GM10847 (cell line): Measurements from ENCODE around the gene TMEM203.

Experiments used
- POLR2A ChIP-seq: IDR thresholded peaks from 2 replicates; pipeline ENCODE4 v1.6.1; 2011; ENCODE audit not compliant: insufficient read length; ENCODE audit errors: extremely low read depth

The TMEM203 gene

GRCh38 chr9:137217276-137218211 is 12.1 kb upstream of the TMEM203 start:
- TF ChIP-seq POLR2A = no peak

GRCh38 chr9:137216188-137216965 is 10.9 kb upstream of the TMEM203 start:
- no peak for TF ChIP-seq POLR2A

- TF ChIP-seq POLR2A = no peak
These were observed 9.9 kb upstream of the TMEM203 start for GRCh38 chr9:137215196-137215986.

- no peak for TF ChIP-seq POLR2A
These were observed 9.2 kb upstream of the TMEM203 start for GRCh38 chr9:137214620-137215019.

DNA sequence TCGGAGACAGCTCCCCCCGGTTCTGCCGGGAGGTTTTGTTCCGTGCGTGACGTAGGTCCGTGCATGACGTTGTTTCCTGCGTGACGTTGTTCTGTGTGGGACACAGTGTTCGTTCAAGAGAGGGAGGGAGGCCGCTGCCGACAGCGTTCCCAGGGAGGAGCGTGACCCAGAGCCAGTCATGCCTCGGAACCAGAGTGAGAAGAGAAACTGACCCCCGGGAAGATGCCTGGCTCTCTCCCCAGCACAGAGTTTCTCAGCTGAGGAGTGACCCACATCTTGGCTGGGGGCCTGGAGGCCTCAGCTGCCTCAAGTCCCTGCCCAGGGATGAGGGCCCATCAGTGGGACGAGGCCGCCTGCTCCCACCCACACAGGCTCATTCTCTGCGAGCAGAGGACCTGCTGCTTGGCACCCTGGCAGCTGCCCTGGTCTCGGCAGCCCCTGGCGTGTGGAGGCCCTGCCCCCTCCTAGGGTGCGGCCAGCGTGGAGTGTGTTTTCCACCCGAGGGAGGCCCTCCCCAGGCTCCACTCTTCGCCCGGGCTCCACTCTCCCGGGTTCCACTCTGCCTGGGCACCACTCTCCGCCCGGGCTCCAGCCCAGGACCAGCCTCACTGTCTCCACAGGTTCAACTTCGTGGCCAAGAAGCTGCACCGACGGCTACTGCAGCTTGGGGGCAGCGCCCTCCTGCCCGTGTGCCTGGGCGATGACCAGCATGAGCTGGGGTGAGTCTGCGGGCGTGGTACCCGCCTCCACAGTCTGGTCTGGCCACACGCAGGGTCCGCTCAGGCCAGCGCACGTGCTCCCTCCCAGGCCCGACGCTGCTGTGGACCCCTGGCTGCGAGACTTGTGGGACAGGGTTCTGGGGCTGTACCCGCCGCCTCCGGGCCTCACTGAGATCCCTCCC is 8.0 kb upstream of the TMEM203 start:
- TF ChIP-seq POLR2A = no peak

DNA sequence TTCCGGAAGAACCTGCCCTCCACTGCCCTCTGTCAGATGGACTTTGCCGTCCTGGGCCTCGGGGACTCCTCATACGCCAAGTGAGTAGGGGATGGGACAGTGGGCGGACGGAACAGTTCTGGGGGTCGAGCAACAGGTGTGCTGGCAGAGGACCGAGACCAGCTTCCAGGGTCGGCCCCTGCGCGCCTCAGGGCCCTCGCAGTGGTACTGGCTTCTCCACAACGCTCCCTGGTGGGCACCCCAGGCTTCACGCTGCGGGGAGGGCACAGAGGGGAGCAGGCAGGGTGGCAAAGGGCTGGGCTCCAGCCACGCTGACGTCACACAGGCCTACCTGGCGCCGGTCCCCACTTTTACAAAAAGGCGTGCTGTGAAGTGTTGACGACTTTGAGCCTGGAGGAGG is 7.1 kb upstream of the TMEM203 start:
- no peak for TF ChIP-seq POLR2A

- no peak for TF ChIP-seq POLR2A
These were observed 6.1 kb upstream of the TMEM203 start for GRCh38 chr9:137211532-137211931.

- TF ChIP-seq POLR2A = no peak
These were observed 1.2 kb upstream of the TMEM203 start for GRCh38 chr9:137206602-137207001.

GRCh38 chr9:137204731-137205125 is 720 bp downstream of the TMEM203 start:
- no peak for TF ChIP-seq POLR2A

- TF ChIP-seq POLR2A = no peak
These were observed 2.5 kb downstream of the TMEM203 start for GRCh38 chr9:137202966-137203365.

DNA sequence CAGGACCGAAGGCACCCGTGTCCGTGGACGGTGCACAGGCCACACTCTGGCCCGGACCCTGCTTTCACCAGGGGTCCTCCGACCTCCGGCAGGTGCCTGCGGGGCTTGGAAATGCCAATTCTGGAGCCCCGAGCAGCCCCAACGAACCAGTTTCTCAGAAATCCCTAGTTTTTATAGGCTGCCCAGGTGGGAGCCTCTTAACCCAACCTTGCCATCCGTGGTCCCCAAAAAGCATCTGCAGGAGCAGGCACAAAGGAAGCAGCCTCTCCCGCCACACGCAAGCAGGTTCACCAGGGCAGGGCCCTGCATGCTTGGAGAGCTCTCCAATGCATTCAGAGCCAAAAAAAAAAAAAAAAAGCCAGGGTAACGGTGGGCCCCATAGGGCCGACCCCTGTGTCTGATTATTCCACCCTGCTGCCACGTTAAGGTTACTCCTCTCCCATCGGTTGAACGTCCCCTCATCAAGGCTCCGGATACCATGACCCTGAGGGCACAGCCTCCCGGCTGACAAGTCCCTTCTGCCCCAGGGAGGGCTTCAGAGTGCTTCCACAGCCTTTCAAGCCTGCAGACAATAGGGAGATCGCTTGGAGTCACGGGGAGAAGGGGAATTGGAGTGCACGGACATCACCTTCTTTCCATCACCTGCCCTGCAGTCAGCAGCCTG is 4.1 kb downstream of the TMEM203 start:
- no peak for TF ChIP-seq POLR2A

- TF ChIP-seq POLR2A = peak; percentile 90
These were observed 4.9 kb downstream of the TMEM203 start, which contains the start of gene TPRN for GRCh38 chr9:137200311-137201204. TSS of gene TPRN (minus strand) at chr9:137200741. CDS start at chr9:137200711, 30 bp downstream.

DNA sequence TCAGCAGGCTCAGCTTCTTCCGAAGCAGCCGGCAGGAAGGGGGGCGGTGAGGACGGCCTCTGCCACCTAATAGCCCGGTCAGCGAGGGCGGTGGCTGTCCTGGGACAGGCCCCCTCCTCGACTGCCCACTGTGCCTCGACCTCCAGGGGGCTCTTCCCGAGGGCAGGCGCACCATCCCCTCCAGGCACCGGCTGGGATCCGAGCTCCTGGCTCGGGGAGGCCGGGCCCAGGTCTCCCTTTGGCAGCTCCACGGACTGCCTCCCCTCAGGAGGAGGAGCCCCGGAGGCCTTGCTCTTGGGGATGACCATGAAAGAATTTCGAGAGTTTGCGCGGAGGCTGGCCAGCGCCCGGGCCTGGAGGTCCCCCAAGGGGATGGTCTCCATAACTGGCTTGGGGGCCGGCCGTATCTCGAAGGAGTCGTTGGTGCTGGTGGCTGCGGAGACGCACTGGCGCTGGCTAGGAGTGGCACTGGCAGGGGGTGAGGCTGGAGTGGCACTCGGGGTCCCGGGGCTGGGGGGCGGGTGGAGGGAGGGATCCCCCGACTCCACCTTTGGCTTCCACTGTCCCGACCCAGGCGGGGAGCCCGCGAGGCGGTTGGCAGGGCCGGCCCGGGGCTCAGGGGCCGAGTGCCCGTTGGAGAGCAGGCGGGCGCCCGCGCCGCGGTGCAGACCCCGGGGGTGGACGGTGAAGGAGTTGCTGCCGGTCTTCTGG is 5.9 kb downstream of the TMEM203 start:
- no peak for TF ChIP-seq POLR2A
